B cell (primary cell): ENCODE measurements around the gene ADCY10. TPM values are rescaled to one million over a fixed set of nuclear protein-coding genes. Genes with fewer than 3 reads are reported as not detected.

ENCODE experiments used
- ATAC-seq: fragments of 200-7000 bp; cut with Tn5 transposase; one replicate; pipeline ENCODE4 v1.10.0; 2021; ENCODE audit warnings: low read depth, mild to moderate bottlenecking, moderate number of reproducible peaks, moderate library complexity
- CTCF ChIA-PET: fragments of 350-600 bp; sonication (Branson Sonifier 250); formaldehyde crosslinking; loops from one replicate; lab custom pipeline; 2021; ENCODE audit warnings: antibody characterized with exemption, inconsistent platforms; lab: Charles Lee
- POLR2A ChIA-PET: fragments of 350-600 bp; sonication (Branson Sonifier 250); formaldehyde crosslinking; loops from one replicate; lab custom pipeline; 2021; ENCODE audit warnings: antibody characterized with exemption; lab: Charles Lee
- DNase-seq: peaks from one replicate; pipeline ENCODE4 v3.0.0; 2013
- H2AFZ ChIP-seq: 2 replicates; pipeline ENCODE4 v1.6.1; 2012; ENCODE audit warnings: mild to moderate bottlenecking, low read depth, low read length; ENCODE audit not compliant: insufficient read depth, poor library complexity, severe bottlenecking
- H3K27ac ChIP-seq, 2 donors: 1 replicate in 1 of 2; 2 replicates in 1 of 2; pipeline ENCODE4 v1.5.1; 2012 to 2013; ENCODE audit warnings: low read length in 2 of 2, mild to moderate bottlenecking in 2 of 2, moderate library complexity in 1 of 2
- H3K27me3 ChIP-seq, 4 experiments: fragments of 200-600 bp in 1 of 4; sonication (generic) in 1 of 4; replicated peaks in 1 of 4; 1 replicate in 2 of 4; 2 replicates in 2 of 4; pipeline versions ENCODE4 v1.6.1 to v1.7.0; 2013 to 2016; ENCODE audit warnings: low read length in 3 of 4, mild to moderate bottlenecking in 2 of 4, mixed read lengths in 1 of 4, moderate library complexity in 1 of 4; ENCODE audit not compliant: insufficient read depth in 4 of 4, control insufficient read depth in 3 of 4; ENCODE audit errors: control extremely low read depth in 1 of 4
- H3K36me3 ChIP-seq, 2 experiments: replicated peaks in 1 of 2; 1 replicate in 1 of 2; 2 replicates in 1 of 2; pipeline versions ENCODE4 v1.6.1 to v1.7.1; 2013; ENCODE audit warnings: low read length in 1 of 2; ENCODE audit not compliant: insufficient read depth in 2 of 2, control insufficient read depth in 1 of 2; ENCODE audit errors: control extremely low read depth in 1 of 2, extremely low read depth in 1 of 2
- H3K4me1 ChIP-seq, 2 donors: fragments of 200-600 bp in 1 of 2; sonication (generic) in 1 of 2; 1 replicate in 1 of 2; 2 replicates in 1 of 2; pipeline versions ENCODE4 v1.5.1 to v1.6.1; 2013 to 2017; ENCODE audit warnings: low read length in 2 of 2; ENCODE audit not compliant: control insufficient read depth in 2 of 2, insufficient read depth in 2 of 2
- H3K4me2 ChIP-seq: replicated peaks from 2 replicates; pipeline ENCODE3; 2012; ENCODE audit warnings: mild to moderate bottlenecking, low read depth, low read length; ENCODE audit not compliant: poor library complexity, severe bottlenecking
- H3K4me3 ChIP-seq, 5 experiments: fragments of 200-600 bp in 1 of 5; sonication (generic) in 1 of 5; 1 replicate in 3 of 5; 2 replicates in 2 of 5; pipeline versions ENCODE4 v1.5.1 to v1.7.0; 2011 to 2016; ENCODE audit warnings: low read length in 4 of 5, mild to moderate bottlenecking in 4 of 5, low read depth in 2 of 5, control low read depth in 1 of 5, moderate library complexity in 1 of 5; ENCODE audit not compliant: insufficient read depth in 1 of 5; ENCODE audit errors: control extremely low read depth in 1 of 5, extremely low read depth in 1 of 5
- H3K79me2 ChIP-seq: fragments of 200-600 bp; sonication (generic); one replicate; pipeline ENCODE4 v1.6.0; 2016; ENCODE audit warnings: low read length; ENCODE audit not compliant: control insufficient read depth, insufficient read depth
- H3K9ac ChIP-seq: fragments of 200-600 bp; sonication (generic); 2 replicates; pipeline ENCODE4 v1.6.1; 2017; ENCODE audit warnings: mild to moderate bottlenecking, low read length, moderate library complexity
- H3K9me3 ChIP-seq, 3 donors: one replicate each; pipeline versions ENCODE4 v1.6.1 to v1.7.1; 2013; ENCODE audit warnings: low read length in 2 of 3; ENCODE audit not compliant: control insufficient read depth in 2 of 3, insufficient read depth in 1 of 3; ENCODE audit errors: control extremely low read depth in 1 of 3
- H4K20me1 ChIP-seq: 2 replicates; pipeline ENCODE4 v1.6.0; 2012; ENCODE audit warnings: mild to moderate bottlenecking, low read length; ENCODE audit not compliant: insufficient read depth, control insufficient read depth, poor library complexity, severe bottlenecking
- H3K27ac Mint-ChIP-seq: one replicate; pipeline ENCODE4 v1.8.0; 2021; ENCODE audit warnings: mixed read lengths
- H3K27me3 Mint-ChIP-seq: one replicate; pipeline ENCODE4 v1.8.0; 2021; ENCODE audit warnings: mixed read lengths
- H3K4me1 Mint-ChIP-seq: one replicate; pipeline ENCODE4 v1.8.0; 2021; ENCODE audit warnings: mixed read lengths
- H3K4me3 Mint-ChIP-seq: one replicate; pipeline ENCODE4 v1.8.0; 2021; ENCODE audit warnings: mixed read lengths
- H3K9me3 Mint-ChIP-seq: one replicate; pipeline ENCODE4 v1.8.0; 2022; ENCODE audit warnings: mixed read lengths; ENCODE audit not compliant: insufficient read depth
- EZH2 ChIP-seq: IDR thresholded peaks from 2 replicates; pipeline ENCODE4 v1.6.1; 2012; ENCODE audit warnings: borderline replicate concordance, low read depth, mild to moderate bottlenecking, moderate library complexity, low read length; ENCODE audit not compliant: insufficient read depth, poor library complexity, severe bottlenecking
- WGBS: methylation state at CpG from one replicate; pipeline ENCODE4 v1.1.5; 2013; ENCODE audit warnings: missing lambda C conversion rate; ENCODE audit not compliant: insufficient coverage; 5-methylcytosine and 5-hydroxymethylcytosine counted together
- intact Hi-C: fragments of 100-400 bp; cut with micrococcal nuclease; formaldehyde crosslinking; loops from one replicate; pipeline ENCODE4 v1.10.0; 2022
- polyA plus RNA-seq: library from polyadenylated mRNA; depleted of rRNA; stranded (reverse); fragments of >200 nt; gene quantifications from 2 replicates; pipeline ENCODE4 v1.2.3, GENCODE V29; 2012
- total RNA-seq, 2 donors: library from RNA; stranded (reverse); fragments of 120-200 nt in 1 of 2; gene quantifications; 1 replicate in 1 of 2; 2 replicates in 1 of 2; pipeline versions ENCODE4 v1.2.3 to v1.2.4, GENCODE V29; 2013 to 2022
- TF ChIP-seq, protein P1 (sequence below): fragments of 200-600 bp; IDR thresholded peaks from one replicate; pipeline ENCODE4 v1.8.0; 2022; ENCODE audit warnings: antibody characterized with exemption, mild to moderate bottlenecking

ADCY10 gene
- total and polyA plus RNA-seq, 2 donors (not counting 1 experiment from before 2014, with no cell fraction given) = 0.15 TPM; not detected in 1

DNA sequence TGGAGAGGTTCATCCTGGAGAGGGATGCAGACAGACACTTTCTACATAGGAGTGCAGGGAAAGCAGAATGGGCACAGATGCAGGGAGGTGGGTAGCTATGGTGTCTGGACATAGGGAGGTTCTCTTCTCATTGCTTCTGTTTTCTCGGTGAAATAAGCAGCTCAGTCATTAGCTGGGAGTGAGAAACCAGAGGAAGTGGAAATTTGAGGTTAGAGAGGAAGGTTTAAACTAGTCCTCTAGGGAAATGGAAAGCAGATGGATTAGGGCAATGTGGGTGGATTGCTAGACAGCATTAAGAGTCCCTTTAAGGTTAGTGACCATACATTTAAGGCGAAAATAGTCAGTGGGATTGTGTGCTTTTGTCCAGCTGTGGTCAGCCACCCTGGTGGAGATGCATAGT lies 152.5 kb downstream of the ADCY10 start:
- no peak overlapping the region for H3K4me3 ChIP-seq
- H3K27me3 ChIP-seq = no peaks in the 10 kb centered on the region
- DNase-seq (no peak), ATAC-seq (no peak)
- POLR2A ChIA-PET = no interaction called here
- 46% methylated on average over 2 of the region's 2 CpGs for WGBS
- Mint-ChIP-seq H3K4me3 (no peak overlapping the region), H3K27ac (no peak overlapping the region), H3K4me1 (peaks cover 31% of the 10 kb centered on the region), H3K9me3 (no peaks in the 10 kb centered on the region), H3K27me3 (no peaks in the 10 kb centered on the region)
- H3K4me2 ChIP-seq = no peak overlapping the region
- H3K27ac ChIP-seq = no peak overlapping the region
- no peak overlapping the region for H2AFZ ChIP-seq
- CTCF ChIA-PET = interaction anchor here (1.4 kb wide), 2 partner anchors 8 to 12 kb away, joined by 3 to 6 read pairs; no protein-coding TSS in a partner anchor
- H4K20me1 ChIP-seq = no peaks in the 10 kb centered on the region
- intact Hi-C loops = no loop called here
- no peak overlapping the region for H3K9ac ChIP-seq
- H3K4me1 ChIP-seq = peaks cover 12% of the 10 kb centered on the region in 2 donors
- H3K79me2 ChIP-seq = peaks cover 60% of the 10 kb centered on the region
- H3K9me3 ChIP-seq = no peaks in the 10 kb centered on the region
- H3K36me3 ChIP-seq = peaks cover 1 to 4% of the 10 kb centered on the region in 2 experiments
- TF ChIP-seq, protein P1, sequence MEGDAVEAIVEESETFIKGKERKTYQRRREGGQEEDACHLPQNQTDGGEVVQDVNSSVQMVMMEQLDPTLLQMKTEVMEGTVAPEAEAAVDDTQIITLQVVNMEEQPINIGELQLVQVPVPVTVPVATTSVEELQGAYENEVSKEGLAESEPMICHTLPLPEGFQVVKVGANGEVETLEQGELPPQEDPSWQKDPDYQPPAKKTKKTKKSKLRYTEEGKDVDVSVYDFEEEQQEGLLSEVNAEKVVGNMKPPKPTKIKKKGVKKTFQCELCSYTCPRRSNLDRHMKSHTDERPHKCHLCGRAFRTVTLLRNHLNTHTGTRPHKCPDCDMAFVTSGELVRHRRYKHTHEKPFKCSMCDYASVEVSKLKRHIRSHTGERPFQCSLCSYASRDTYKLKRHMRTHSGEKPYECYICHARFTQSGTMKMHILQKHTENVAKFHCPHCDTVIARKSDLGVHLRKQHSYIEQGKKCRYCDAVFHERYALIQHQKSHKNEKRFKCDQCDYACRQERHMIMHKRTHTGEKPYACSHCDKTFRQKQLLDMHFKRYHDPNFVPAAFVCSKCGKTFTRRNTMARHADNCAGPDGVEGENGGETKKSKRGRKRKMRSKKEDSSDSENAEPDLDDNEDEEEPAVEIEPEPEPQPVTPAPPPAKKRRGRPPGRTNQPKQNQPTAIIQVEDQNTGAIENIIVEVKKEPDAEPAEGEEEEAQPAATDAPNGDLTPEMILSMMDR = no peak
- no peak for TF ChIP-seq EZH2

Other genes starting within 250 kb of the ADCY10 start
- gene MPZL1, start 192.2 kb downstream of the ADCY10 start, total RNA-seq = 27.7 and 27.9 TPM in 2 replicates
- 11.4 and 15.4 TPM in 2 replicates for gene MPZL1, start 192.2 kb downstream of the ADCY10 start, polyA plus RNA-seq
- gene DCAF6, start 22.5 kb upstream of the ADCY10 start, total RNA-seq = 40.0 and 40.4 TPM in 2 replicates
- 17.5 and 23.0 TPM in 2 replicates for gene DCAF6, start 22.5 kb upstream of the ADCY10 start, polyA plus RNA-seq
- 17.5 and 24.4 TPM in 2 replicates for gene MPC2, start 22.9 kb upstream of the ADCY10 start, total RNA-seq
- 16.4 and 23.2 TPM in 2 replicates for gene MPC2, start 22.9 kb upstream of the ADCY10 start, polyA plus RNA-seq
- gene GPR161, start 222.8 kb upstream of the ADCY10 start, total RNA-seq = 0.17 and 0.22 TPM in 2 replicates
- 0.07 and 0.09 TPM in 2 replicates for gene GPR161, start 222.8 kb upstream of the ADCY10 start, polyA plus RNA-seq